ENCODE data around the gene NOS1AP.

The NOS1AP gene

DNA sequence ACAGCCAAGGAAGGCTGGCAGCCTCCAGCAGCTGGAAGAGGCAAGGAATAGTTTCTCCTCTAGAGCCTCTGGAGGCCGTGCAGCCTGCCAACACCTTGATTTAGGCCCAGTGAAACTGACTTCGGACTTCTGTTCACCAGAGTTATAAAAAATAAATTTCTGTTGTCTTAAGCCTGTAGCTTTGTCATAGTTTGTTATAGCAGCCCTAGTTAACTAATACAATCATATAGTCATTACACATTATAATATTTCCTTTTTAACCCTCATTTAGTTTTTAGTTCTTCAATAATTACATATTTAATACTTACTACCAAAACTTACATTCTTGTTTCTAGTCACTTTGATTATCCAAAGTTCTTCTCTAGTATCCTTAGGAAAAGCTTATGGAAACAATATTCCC is 20.3 kb downstream of the NOS1AP start:
- no peak for DNase-seq (ENCODE audit: low read depth in 2 of 2)

DNA sequence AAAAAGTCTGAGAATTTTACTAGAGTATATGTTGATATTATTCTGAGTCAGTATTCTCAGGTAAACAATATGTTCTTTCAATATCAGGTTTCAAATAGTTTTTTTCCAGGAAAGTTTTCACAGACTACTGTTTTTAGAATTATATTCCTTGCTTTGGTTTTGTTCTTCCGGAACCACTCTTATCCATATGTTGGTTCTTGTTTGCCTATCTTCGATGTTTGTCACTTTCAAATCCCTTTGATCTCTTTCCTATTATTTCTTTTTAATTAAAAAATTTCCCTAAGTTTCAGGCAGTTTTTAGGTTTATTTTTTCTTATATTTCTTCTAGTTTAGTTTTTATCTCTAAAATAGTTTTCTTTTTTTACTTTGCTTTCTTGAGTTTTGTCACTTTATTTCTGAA is 20.9 kb downstream of the NOS1AP start:
- no peak for DNase-seq (ENCODE audit: low read depth in 2 of 2)

DNA sequence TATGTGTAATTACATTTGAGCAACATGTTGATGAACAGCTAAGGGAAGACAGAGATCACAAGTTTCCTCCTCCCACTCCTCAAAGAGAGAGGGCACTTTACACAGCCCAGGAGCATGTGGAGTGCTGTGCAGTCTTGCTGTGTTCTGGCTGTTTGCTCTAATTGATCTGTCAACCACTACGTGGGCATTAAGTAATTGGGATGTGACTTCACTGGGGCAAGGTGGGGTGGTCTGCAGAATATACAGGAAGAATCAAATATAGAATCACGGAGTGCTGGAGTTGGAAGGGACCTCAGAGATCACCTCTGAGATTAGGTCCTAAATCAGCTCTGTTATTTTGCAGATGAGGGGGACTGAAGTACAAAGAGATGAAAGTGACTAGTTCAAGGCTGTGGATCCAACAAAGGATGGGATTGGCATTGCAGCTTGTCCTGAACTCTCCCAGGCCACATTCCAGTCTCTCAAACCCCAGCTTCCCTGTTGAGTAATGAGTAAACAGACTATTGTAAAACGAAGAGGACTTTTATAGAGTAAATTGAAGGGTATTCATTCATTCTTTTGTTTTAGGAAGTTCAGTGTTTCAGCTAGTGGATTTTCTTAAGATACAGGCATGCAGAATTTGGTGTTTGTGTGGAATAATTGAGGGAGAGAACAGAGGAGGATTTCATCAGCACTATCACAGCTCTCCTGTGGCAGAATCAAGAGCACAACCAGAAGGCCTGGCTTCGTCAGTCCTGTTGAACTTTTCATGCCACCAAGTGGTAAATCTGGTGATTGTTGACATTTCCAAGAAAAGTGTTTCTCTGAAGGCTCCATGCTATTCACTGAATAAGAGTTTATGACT is 22.4 kb downstream of the NOS1AP start:
- no peak for DNase-seq (ENCODE audit: low read depth in 2 of 2)

DNA sequence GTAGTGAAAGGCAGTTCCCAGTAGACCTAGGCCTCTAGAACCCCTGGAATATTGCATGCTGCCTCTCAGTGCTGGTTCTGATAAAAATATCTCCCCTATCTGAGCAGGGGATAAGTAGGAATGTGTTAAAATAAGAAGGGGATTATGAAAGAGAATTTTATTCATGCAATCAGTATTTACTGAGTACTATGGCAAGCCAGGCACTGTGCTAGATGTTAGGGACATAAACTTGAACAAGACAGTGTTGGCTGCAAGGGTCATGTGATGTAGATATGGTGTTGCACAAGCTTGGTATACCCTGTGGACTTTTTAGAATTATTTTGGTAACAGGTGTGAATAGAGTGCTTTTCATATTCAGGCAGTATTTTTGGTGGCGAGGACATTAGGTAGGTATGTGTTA is 23.6 kb downstream of the NOS1AP start:
- DNase-seq (ENCODE audit: low read depth in 2 of 2): no peak

DNA sequence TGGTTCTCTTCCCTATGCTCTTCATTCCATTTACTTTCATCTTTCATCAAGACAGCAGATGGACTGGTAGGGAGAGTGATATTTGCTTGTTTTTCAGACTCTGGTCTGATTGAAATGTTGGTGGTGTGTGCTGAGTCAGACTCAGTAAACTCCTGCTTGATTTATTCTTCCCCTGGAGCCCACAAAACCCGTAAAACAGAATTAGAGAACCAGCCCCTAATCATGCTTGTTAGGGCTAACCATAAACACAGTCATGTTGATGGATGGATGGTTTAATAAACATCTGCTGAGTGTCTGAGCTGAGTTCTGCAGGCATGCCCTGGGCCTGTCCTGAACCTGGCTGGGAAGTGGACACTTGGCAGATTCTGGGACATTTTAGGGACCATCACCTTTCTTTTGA is 24.8 kb downstream of the NOS1AP start:
- no peak for DNase-seq (ENCODE audit: low read depth in 2 of 2)

DNA sequence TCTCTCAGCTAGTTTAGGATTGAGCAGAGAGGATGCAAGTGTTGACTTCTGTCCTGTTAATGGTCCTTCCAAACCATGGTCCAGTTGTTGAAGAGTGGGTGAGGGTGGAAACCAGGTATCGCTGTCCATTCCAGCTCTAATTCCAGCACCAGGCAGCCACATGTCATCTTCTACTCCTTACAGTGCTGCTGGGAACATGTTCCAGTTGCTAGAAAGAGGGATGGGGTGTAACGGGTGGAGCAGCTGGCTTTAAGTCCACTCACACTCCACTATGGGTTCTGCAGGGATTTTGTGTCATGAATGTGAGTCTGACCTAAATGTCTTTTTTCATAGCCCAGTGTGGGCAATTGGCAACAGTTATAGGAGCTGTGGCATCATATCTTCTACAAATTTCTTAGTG is 25.2 kb downstream of the NOS1AP start:
- DNase-seq (ENCODE audit: low read depth in 2 of 2): no peak

DNA sequence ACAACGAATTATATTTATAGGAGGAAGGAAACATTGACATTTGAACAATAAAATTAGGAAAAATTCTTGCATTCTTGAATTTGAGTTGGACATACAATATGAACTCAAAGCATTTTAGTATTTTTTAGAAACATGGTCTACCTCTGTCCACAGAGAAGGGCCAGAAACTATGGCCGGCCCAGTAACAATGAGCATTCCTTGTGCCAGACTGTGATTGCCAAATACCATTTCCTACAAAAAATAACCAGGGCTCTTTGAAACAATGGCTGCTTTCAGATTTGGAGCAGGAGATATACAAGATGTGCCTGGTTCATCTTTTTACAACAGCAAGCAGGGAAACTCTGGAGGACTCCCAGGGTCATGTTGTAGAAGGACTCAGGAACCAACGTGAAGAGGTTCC is 38.4 kb downstream of the NOS1AP start:
- no peak for DNase-seq (ENCODE audit: low read depth in 2 of 2)

DNA sequence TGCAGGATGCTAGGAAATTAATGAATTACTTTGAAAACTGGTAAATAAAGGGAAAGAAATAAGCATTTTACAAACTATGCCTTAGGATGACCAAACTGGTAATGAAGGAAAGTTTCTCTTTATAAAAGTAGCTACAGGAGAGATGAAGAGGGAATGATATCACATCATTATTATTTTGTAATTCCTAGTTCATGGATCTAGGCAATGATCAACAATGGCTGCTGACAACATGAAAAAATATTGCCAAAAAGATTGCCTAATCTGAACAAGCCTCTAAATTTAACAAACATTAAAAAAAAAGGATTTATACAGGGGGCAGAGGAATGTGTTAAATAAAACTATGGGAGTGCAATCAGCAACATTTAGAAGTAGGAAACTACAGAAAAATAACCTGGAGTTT is 38.9 kb downstream of the NOS1AP start:
- no peak for DNase-seq (ENCODE audit: low read depth in 2 of 2)

DNA sequence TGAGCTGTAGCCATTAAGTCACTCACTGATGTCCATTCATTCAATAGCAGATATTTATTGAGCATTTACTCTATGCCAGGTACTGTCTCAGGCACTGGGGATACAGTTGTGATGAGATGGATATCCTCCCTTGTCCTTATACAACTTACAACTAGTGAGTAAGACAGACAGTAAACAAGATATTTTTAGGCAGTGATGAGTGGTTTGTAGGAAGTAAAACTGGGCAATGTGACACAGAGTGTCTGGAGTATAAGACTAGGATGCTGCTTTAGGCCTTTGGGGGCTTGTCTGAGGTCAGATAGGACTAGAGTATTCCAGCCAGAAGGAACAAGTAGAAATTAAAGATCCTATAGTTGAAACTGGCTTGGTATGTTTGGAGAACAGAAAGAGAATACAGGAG is 41.4 kb downstream of the NOS1AP start:
- DNase-seq (ENCODE audit: low read depth in 2 of 2): no peak

DNA sequence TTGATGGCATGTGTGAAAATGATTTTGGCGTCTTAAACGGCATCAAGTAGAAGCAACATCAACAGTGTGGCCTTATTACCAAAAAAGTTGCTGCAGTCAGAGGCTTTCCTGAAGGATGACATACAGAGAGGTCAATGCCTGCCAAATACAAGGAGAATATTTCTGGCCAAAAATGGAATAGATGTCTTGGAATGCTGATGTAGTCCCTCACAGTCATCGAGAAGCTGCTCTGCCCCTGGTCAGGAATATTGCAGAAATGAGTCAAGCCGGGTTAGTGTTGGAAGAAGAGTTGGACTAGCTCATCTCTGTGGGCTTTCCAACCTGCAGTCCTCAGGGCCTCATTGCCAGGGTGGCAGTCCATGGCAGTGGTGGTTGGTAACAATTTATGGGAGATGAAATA is 42.1 kb downstream of the NOS1AP start:
- no peak for DNase-seq (ENCODE audit: low read depth in 2 of 2)

DNA sequence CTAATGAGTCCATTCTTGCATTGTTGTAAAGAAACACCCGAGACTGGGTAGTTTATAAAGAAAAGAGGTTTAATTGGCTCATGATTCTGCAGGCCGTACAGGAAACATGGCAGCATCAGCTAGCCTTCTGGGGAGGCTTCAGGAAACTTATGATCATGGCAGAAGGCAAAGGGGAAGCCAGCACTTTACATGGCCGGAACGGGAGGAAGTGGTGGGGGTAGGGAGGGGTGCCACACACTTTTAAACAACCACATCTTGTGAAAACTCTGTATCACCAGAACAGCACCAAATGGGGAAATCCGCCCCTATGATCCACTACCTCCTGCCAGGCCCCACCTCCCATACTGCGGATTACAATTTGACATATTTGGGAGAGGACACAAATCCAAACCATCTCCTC is 43.9 kb downstream of the NOS1AP start:
- no peak for DNase-seq (ENCODE audit: low read depth in 2 of 2)

DNA sequence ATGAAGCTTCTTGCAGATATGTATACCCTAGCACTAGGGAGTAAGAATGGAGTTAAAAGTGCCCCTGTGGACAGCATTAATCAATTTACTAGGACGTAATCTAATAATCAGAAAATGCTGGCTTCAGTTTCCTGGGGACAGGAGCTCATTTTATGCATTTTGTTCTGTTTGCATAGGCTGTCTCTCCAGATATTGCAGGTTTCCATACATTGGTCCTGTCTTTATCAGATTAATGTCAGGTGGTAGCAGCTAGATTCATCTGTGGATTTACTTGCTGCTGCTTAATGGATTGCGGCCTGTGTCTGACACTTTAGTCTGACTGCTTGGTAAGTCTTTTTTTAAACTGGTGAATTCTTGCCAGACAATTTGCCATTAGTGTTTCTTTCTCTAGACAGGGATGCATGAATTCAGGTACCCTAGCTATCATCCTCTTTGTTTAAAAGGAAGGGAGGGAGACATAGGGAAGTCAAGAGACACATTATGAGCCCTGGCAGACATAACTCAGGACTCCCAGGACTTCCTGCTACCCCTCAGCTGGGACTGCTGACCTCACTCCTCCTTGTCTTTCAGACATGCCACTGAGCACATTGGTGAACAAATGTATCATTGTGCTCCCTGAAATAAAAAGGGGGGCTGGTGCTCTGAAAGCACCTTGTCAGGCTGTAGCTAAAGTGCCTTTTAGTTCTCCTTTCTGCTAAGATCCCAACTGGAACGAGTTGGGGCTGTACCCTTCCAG is 47.7 kb downstream of the NOS1AP start:
- DNase-seq (ENCODE audit: low read depth in 2 of 2): no peak

DNA sequence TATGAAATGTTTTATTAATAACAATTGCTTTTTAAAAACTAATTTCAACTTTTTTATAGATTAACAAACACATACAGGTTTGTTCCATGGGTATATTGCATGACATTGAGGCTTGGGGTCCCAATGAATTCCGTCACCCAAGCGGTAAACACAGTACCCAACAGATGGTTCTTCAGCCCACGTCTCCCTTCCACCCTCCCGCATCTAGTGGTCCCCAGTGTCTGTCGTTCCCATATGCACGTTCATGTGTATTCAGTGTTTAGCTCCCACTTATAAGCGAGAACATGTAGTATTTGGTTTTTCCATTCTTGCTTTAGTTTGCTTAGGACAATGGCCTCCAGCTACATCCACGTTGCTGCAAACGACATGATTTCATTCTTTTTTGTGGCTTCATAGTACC is 48.6 kb downstream of the NOS1AP start:
- no peak for DNase-seq (ENCODE audit: low read depth in 2 of 2)

DNA sequence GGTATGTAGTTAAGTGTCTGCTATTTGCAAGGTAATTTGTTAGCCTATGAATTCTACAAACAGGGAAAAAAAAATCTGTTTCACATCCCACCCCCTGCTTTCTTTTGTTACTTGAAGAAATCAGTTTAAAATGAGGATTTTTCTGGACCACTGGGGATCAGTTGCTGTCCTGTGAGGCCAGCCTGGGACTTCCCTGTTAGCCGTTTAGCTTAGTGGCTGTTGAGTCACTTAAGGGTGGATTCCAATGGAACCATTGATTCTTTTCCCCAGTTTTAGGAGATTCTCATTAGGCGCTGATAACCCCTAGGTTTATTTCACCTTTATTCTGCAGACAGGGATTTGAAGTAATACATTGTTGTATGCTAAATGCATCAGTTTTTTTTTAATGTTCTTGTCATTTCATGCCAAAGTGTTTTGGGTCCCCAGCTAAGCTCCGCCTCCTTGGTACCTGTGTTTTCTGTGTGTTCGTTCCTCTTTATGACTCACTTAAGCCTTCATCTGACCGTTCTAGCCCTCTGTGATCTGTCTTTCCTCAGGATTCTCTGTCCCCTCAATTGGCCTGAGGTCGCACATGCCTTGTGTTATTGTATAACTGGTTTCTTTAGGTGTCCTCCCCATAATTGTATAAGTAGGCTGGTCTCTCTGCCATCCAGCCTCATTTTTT is 59.3 kb downstream of the NOS1AP start:
- DNase-seq (ENCODE audit: low read depth in 2 of 2): no peak

DNA sequence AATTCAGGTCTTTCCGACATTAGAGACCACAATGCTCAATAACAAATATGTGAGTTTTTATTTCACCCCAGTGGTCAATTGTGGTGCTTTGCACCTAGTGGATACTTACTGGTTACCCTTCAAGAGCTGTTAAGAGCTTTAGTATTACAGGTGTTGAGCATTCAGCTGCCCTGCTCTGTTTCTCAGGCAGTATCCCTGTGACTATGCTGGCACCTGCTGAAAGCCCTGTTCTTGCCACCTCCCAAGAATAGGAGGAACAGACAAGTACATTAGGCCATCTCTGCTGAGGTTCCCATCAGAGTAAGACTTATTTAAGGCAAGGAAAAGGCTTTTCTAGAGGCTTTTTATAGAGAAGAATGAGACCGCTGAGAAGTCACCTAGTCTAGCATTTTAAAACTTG is 60.8 kb downstream of the NOS1AP start:
- DNase-seq (ENCODE audit: low read depth in 2 of 2): no peak

DNA sequence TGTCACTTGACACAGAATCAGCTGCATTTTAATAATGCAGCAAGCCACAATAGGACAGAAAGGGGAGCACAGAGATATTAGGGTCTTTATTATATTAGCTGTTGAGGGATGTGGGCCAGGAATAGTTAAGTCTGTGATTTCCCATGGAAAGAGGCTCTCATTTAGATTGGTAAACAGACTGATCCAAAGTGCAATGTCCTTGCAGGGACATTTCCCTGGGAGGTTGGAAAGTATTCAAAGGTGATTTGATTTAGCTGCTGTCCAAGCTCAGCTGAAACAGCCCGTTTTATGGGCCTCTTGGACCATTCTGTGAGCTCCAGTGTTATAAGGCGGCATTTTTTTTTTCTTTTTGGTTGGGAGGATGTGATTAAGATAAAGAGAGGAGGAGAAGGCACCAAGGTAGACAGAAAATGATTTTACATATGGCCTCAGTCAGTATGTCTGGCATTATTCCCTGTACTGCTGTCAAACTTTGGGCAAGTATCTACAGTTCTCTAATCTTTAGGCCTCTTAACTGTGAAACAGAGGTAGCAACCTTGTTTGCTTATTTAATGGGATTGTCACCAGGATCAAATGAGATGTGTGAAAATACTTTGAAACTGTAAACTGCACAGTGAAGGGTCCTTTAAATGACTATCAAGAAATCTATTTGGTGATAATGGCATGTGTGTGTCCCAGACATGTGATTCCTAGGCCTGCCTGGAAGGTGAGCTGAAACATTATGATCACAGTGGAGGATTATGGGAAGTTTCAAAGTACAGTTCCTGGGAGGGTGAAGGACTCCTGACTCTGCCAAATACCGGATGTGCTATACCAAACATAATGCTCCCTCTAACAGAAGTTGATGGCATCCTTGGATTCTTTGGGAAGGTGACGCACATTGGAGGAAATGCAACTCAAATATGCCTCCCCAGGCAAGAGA is 62.2 kb downstream of the NOS1AP start:
- no peak for DNase-seq (ENCODE audit: low read depth in 2 of 2)

DNA sequence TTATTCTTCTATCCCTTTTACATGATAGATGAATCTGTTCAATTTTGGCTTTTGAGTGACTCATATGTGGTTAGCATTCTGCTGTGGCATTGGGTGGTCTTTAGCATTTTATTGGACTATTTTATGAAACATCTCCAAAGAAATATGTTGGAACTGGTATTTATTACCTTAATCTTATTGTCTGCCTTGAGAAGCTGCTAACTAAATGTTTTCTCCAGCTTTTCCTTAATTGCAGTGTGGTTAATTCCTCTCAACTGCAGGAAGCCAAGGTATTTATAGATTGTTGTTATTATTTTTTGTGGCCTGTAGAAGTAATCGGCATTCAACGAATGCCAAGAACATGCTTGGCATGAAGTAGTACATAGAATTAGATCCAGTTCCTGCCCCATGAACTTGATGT is 64.1 kb downstream of the NOS1AP start:
- DNase-seq (ENCODE audit: low read depth in 2 of 2): no peak

DNA sequence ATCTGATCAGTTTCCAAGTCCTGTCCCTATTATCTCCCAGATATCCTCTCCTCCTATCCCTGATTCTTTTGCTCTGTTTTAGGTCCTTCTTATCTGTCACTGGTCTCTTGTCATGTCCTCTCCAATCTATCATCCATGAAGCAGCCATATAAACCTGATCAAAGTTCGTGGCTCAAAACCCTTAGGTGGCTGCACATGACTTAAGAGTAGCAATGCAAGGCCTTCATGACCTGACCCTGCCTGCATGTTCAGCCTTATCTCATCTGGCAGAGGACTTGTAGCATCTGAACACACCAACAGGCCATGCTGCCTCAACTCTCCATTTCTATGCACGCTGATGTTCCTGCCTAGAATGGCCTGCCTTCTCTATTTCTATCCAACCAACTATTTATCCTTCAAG is 65.2 kb downstream of the NOS1AP start:
- no peak for DNase-seq (ENCODE audit: low read depth in 2 of 2)

DNA sequence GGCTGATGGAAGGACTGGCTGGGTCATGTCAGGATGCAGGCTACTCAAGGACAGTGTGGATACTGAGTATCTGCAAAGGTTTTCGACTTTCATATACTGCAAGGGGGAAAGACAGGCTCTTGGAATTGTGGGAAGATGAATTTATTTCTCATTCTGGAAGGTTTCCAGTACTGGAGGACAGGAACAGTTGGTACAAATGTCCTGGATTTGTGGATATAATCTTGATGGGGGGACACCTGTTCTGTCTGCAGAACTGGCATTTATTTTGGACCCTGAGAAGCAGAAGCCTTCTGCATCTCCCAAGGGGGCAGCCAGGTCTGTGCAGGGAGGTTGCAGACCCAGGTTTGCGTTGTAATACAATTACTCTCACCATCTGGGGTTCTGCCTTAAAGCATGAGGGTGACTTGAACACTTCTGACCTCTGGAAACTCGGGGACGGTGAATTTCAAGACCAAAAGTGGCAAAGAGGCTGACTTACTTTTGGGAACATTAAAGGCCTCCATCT is 65.8 kb downstream of the NOS1AP start:
- DNase-seq (ENCODE audit: low read depth in 2 of 2): no peak

DNA sequence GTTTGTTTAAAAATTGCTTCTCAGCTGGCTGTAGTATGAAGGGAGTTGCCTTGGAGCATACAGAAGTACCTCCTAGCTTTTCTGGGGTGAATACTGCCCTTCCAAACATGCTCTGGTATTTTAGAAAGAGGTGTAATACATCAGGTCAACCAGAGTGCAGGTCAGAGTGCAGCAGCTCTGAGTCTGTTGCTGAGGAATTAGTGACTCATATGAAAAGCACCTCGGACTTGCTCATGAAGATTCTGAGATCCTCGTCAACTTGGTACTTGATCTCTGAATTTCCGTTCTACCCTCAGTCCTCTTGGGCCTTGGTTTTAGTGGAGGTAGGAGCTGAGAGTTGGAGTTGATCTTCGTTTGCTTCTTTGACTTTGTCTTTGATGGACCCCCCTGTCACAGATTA is 67.3 kb downstream of the NOS1AP start:
- no peak for DNase-seq (ENCODE audit: low read depth in 2 of 2)

DNA sequence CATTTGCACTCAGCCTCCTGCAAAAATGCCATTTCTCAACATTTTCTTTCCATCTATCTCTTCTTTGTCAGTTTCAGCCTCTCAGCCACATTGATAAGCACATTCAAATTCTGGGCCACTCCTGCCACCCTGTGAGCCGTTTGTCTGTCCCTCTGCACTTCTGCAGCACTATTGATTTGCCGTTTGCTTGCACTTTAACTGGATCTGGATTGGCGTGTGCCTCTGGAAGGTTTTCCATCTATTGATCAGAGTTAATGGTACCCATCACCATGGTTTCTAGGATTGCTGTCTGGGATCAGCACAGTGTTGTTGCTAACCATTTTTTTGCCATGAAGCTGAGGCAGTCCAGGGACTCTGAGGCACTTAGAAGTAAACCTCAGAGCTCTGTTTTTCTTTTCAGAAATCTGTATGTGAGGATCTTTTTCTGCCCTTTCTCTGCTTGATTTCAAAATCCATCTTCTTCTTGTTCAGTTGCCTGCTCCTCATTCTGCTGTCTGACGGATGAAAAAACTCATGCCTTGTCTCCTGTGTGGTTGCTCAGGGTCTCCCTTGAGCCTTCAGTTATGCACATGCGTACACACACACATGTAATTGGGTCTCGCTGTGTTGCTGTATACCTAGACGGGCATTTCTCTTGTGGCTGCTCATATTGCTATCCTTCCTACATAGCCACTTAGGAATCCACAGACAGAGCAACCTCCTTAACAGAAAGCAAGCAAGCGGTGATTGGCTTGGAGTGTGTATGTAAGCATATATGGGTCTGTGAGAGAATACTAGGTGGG is 67.9 kb downstream of the NOS1AP start:
- DNase-seq (ENCODE audit: low read depth in 2 of 2): no peak
